IMR-90 (cell line): ENCODE data around the gene POU2AF2.

Experiments used
- CTCF ChIP-seq: conservative IDR thresholded peaks from 2 replicates; pipeline ENCODE4 v1.5.1; 2012; ENCODE audit warnings: mild to moderate bottlenecking, low read depth, low read length, improper control_type of control experiment
- MAFK ChIP-seq: IDR thresholded peaks from 2 replicates; pipeline ENCODE4 v1.6.1; 2012; ENCODE audit warnings: low read depth, low read length, improper control_type of control experiment
- MAZ ChIP-seq: IDR thresholded peaks from 2 replicates; pipeline ENCODE4 v1.6.1; 2012; ENCODE audit warnings: low read depth, mild to moderate bottlenecking, low read length, improper control_type of control experiment, moderate library complexity, borderline replicate concordance
- MXI1 ChIP-seq: IDR thresholded peaks from 2 replicates; pipeline ENCODE4 v1.6.1; 2012; ENCODE audit warnings: low read depth, mild to moderate bottlenecking, low read length, moderate library complexity, borderline replicate concordance
- POLR2A ChIP-seq: IDR thresholded peaks from 2 replicates; pipeline ENCODE4 v1.6.1; 2012; ENCODE audit warnings: mild to moderate bottlenecking, low read depth, low read length
- RCOR1 ChIP-seq: IDR thresholded peaks from 2 replicates; pipeline ENCODE4 v1.6.1; 2012; ENCODE audit warnings: mild to moderate bottlenecking, low read length, improper control_type of control experiment; ENCODE audit not compliant: insufficient replicate concordance
- RFX5 ChIP-seq: IDR thresholded peaks from 2 replicates; pipeline ENCODE4 v1.8.0; 2012; ENCODE audit warnings: low read depth, mild to moderate bottlenecking, low read length, moderate library complexity
- SMC3 ChIP-seq: fragments of 150-350 bp; IDR thresholded peaks from 2 replicates; pipeline ENCODE4 v1.6.1; 2016; ENCODE audit warnings: low read depth, mild to moderate bottlenecking, antibody characterized with exemption, low read length, moderate library complexity
- USF2 ChIP-seq: fragments of 150-350 bp; IDR thresholded peaks from 2 replicates; pipeline ENCODE4 v1.6.1; 2017; ENCODE audit warnings: mild to moderate bottlenecking, antibody characterized with exemption, low read length, low read depth

- TF ChIP-seq CTCF (no peak), POLR2A (no peak), MAZ (no peak), SMC3 (no peak), MAFK (no peak), MXI1 (no peak), RFX5 (no peak), USF2 (no peak), RCOR1 (no peak)
Observed at GRCh38 chr11:111237926-111238325, 7.6 kb upstream of the POU2AF2 start.
